ENCODE results near the gene LIMK1.

LIMK1 gene

GRCh38 chr7:74057987-74058386, 25.6 kb upstream of the LIMK1 start:
- H3K36me3 ChIP-seq (replicated peaks in 1 of 2; ENCODE audit: control insufficient read depth in 2 of 2, insufficient read depth in 2 of 2, low read length in 2 of 2) = no peaks in the 10 kb centered on the region
- no peak overlapping the region for H2BK5ac ChIP-seq (ENCODE audit: low read length)

GRCh38 chr7:74058486-74058885, 25.1 kb upstream of the LIMK1 start:
- no peak overlapping the region for H3K27ac ChIP-seq (replicated peaks; ENCODE audit: low read length)
- no peak overlapping the region for H3K18ac ChIP-seq (ENCODE audit: low read length)
- no peak overlapping the region for H4K8ac ChIP-seq (ENCODE audit: low read depth, low read length)
- no peak overlapping the region for H2BK15ac ChIP-seq (ENCODE audit: low read length)
- no peak overlapping the region for H2BK5ac ChIP-seq (ENCODE audit: low read length)
- H3K27me3 ChIP-seq (ENCODE audit: control insufficient read depth in 3 of 3, insufficient read depth in 3 of 3, low read depth in 1 of 3, low read length in 3 of 3) = peaks cover 0 to 4% (median 0%) of the 10 kb centered on the region in 3 experiments
- H2AFZ ChIP-seq (ENCODE audit: low read length) = no peak overlapping the region
- H3K4me3 ChIP-seq (ENCODE audit: low read length in 2 of 2) = no peak overlapping the region
- no peak overlapping the region for H3K4me2 ChIP-seq (ENCODE audit: insufficient read depth, low read length, poor library complexity, severe bottlenecking)
- no peak overlapping the region for H2AK5ac ChIP-seq (ENCODE audit: low read depth, low read length)
- peak overlapping the region; percentile 17 for H3K23ac ChIP-seq (ENCODE audit: low read depth, low read length, poor library complexity)
- DNase-seq (ENCODE audit: low spot score) = no peak
- no peaks in the 10 kb centered on the region for H3K79me1 ChIP-seq (ENCODE audit: low read depth, low read length)
- WGBS, 2 donors (ENCODE audit: extremely low coverage in 2 of 2, insufficient read length in 2 of 2, insufficient replicate concordance in 1 of 2) = no CpG with 5 or more reads among the region's 7 CpGs
- peaks cover 0 to 2% of the 10 kb centered on the region in 2 donors for H3K9me3 ChIP-seq (replicated peaks in 1 of 2; ENCODE audit: control insufficient read depth in 2 of 2, insufficient read depth in 1 of 2, low read depth in 1 of 2, low read length in 2 of 2)
- no peak overlapping the region for H3K4ac ChIP-seq (ENCODE audit: low read length)
- H3K4me1 ChIP-seq (ENCODE audit: control insufficient read depth in 2 of 2, insufficient read depth in 1 of 2, low read depth in 1 of 2, low read length in 2 of 2) = peaks cover 1 to 3% of the 10 kb centered on the region in 2 donors
- no peak overlapping the region for H2BK12ac ChIP-seq (ENCODE audit: low read length)
- no peak overlapping the region for H4K91ac ChIP-seq (ENCODE audit: low read depth, low read length, poor library complexity)
- H3K36me3 ChIP-seq (replicated peaks in 1 of 2; ENCODE audit: control insufficient read depth in 2 of 2, insufficient read depth in 2 of 2, low read length in 2 of 2) = no peaks in the 10 kb centered on the region
- H2BK120ac ChIP-seq (ENCODE audit: low read depth, low read length) = no peak overlapping the region
- no peak overlapping the region for H3K14ac ChIP-seq (ENCODE audit: low read length)
- no peak overlapping the region for H3K9ac ChIP-seq (ENCODE audit: low read depth, low read length, poor library complexity)

More at GRCh38 chr7:74057987-74058386, 25.6 kb upstream of the LIMK1 start:
- Histone ChIP-seq H3K18ac (ENCODE audit: low read length) (no peak overlapping the region), H3K27ac (replicated peaks; ENCODE audit: low read length) (no peak overlapping the region), H3K27me3 (ENCODE audit: control insufficient read depth in 3 of 3, insufficient read depth in 3 of 3, low read depth in 1 of 3, low read length in 3 of 3) (peaks cover 0 to 4% (median 0%) of the 10 kb centered on the region in 3 experiments), H3K9me3 (replicated peaks in 1 of 2; ENCODE audit: control insufficient read depth in 2 of 2, insufficient read depth in 1 of 2, low read depth in 1 of 2, low read length in 2 of 2) (peaks cover 0 to 2% of the 10 kb centered on the region in 2 donors), H4K91ac (ENCODE audit: low read depth, low read length, poor library complexity) (no peak overlapping the region), H2AK5ac (ENCODE audit: low read depth, low read length) (no peak overlapping the region), H3K23ac (ENCODE audit: low read depth, low read length, poor library complexity) (no peak overlapping the region), H2BK120ac (ENCODE audit: low read depth, low read length) (no peak overlapping the region), H3K4me2 (ENCODE audit: insufficient read depth, low read length, poor library complexity, severe bottlenecking) (no peak overlapping the region), H3K79me1 (ENCODE audit: low read depth, low read length) (no peaks in the 10 kb centered on the region), H3K4me3 (ENCODE audit: low read length in 2 of 2) (no peak overlapping the region), H3K4me1 (ENCODE audit: control insufficient read depth in 2 of 2, insufficient read depth in 1 of 2, low read depth in 1 of 2, low read length in 2 of 2) (peaks cover 1 to 3% of the 10 kb centered on the region in 2 donors), H3K4ac (ENCODE audit: low read length) (no peak overlapping the region), H2AFZ (ENCODE audit: low read length) (no peak overlapping the region), H3K9ac (ENCODE audit: low read depth, low read length, poor library complexity) (no peak overlapping the region), H2BK12ac (ENCODE audit: low read length) (no peak overlapping the region), H4K8ac (ENCODE audit: low read depth, low read length) (no peak overlapping the region), H3K14ac (ENCODE audit: low read length) (no peak overlapping the region), H2BK15ac (ENCODE audit: low read length) (no peak overlapping the region)
- no CpG with 5 or more reads among the region's 1 CpG for WGBS, 2 donors (ENCODE audit: extremely low coverage in 2 of 2, insufficient read length in 2 of 2, insufficient replicate concordance in 1 of 2)
- DNase-seq (ENCODE audit: low spot score) = no peak

GRCh38 chr7:74059037-74059436, 24.6 kb upstream of the LIMK1 start:
- Histone ChIP-seq H2BK120ac (ENCODE audit: low read depth, low read length) (no peak overlapping the region), H2BK5ac (ENCODE audit: low read length) (no peak overlapping the region), H3K14ac (ENCODE audit: low read length) (no peak overlapping the region), H3K27me3 (ENCODE audit: control insufficient read depth in 3 of 3, insufficient read depth in 3 of 3, low read depth in 1 of 3, low read length in 3 of 3) (peaks cover 0 to 4% (median 0%) of the 10 kb centered on the region in 3 experiments), H3K23ac (ENCODE audit: low read depth, low read length, poor library complexity) (no peak overlapping the region), H3K18ac (ENCODE audit: low read length) (no peak overlapping the region), H3K4ac (ENCODE audit: low read length) (no peak overlapping the region), H3K4me2 (ENCODE audit: insufficient read depth, low read length, poor library complexity, severe bottlenecking) (no peak overlapping the region), H4K91ac (ENCODE audit: low read depth, low read length, poor library complexity) (no peak overlapping the region), H2AK5ac (ENCODE audit: low read depth, low read length) (no peak overlapping the region), H3K4me1 (ENCODE audit: control insufficient read depth in 2 of 2, insufficient read depth in 1 of 2, low read depth in 1 of 2, low read length in 2 of 2) (peaks cover 1 to 3% of the 10 kb centered on the region in 2 donors), H3K36me3 (replicated peaks in 1 of 2; ENCODE audit: control insufficient read depth in 2 of 2, insufficient read depth in 2 of 2, low read length in 2 of 2) (no peaks in the 10 kb centered on the region), H3K9me3 (replicated peaks in 1 of 2; ENCODE audit: control insufficient read depth in 2 of 2, insufficient read depth in 1 of 2, low read depth in 1 of 2, low read length in 2 of 2) (peaks cover 0 to 2% of the 10 kb centered on the region in 2 donors), H2BK15ac (ENCODE audit: low read length) (no peak overlapping the region), H2BK12ac (ENCODE audit: low read length) (no peak overlapping the region), H3K9ac (ENCODE audit: low read depth, low read length, poor library complexity) (no peak overlapping the region), H3K27ac (replicated peaks; ENCODE audit: low read length) (no peak overlapping the region), H4K8ac (ENCODE audit: low read depth, low read length) (no peak overlapping the region), H2AFZ (ENCODE audit: low read length) (no peak overlapping the region), H3K4me3 (ENCODE audit: low read length in 2 of 2) (no peak overlapping the region), H3K79me1 (ENCODE audit: low read depth, low read length) (no peaks in the 10 kb centered on the region)
- DNase-seq (ENCODE audit: low spot score) = no peak
- no CpG with 5 or more reads among the region's 2 CpGs for WGBS, 2 donors (ENCODE audit: extremely low coverage in 2 of 2, insufficient read length in 2 of 2, insufficient replicate concordance in 1 of 2)

GRCh38 chr7:74059681-74060588, 23.7 kb upstream of the LIMK1 start:
- peak overlapping the region; percentile 54 for H2BK5ac ChIP-seq (ENCODE audit: low read length)
- H2AK5ac ChIP-seq (ENCODE audit: low read depth, low read length) = peak overlapping the region; percentile 73
- no peak overlapping the region for H3K4me3 ChIP-seq (ENCODE audit: low read length in 2 of 2)
- no peak for DNase-seq (ENCODE audit: low spot score)
- H3K36me3 ChIP-seq (replicated peaks in 1 of 2; ENCODE audit: control insufficient read depth in 2 of 2, insufficient read depth in 2 of 2, low read length in 2 of 2) = no peaks in the 10 kb centered on the region
- no peak overlapping the region for H3K27ac ChIP-seq (replicated peaks; ENCODE audit: low read length)
- H3K9ac ChIP-seq (ENCODE audit: low read depth, low read length, poor library complexity) = no peak overlapping the region
- no peaks in the 10 kb centered on the region for H3K79me1 ChIP-seq (ENCODE audit: low read depth, low read length)
- peak overlapping the region; percentile 90 for H3K14ac ChIP-seq (ENCODE audit: low read length)
- H3K4me1 ChIP-seq (ENCODE audit: control insufficient read depth in 2 of 2, insufficient read depth in 1 of 2, low read depth in 1 of 2, low read length in 2 of 2) = peaks cover 1 to 3% of the 10 kb centered on the region in 2 donors
- no peak overlapping the region for H3K23ac ChIP-seq (ENCODE audit: low read depth, low read length, poor library complexity)
- H3K27me3 ChIP-seq (ENCODE audit: control insufficient read depth in 3 of 3, insufficient read depth in 3 of 3, low read depth in 1 of 3, low read length in 3 of 3) = peaks cover 0 to 4% (median 0%) of the 10 kb centered on the region in 3 experiments
- no peak overlapping the region for H2AFZ ChIP-seq (ENCODE audit: low read length)
- H2BK12ac ChIP-seq (ENCODE audit: low read length) = peak overlapping the region; percentile 14
- no peak overlapping the region for H4K8ac ChIP-seq (ENCODE audit: low read depth, low read length)
- H2BK120ac ChIP-seq (ENCODE audit: low read depth, low read length) = no peak overlapping the region
- H2BK15ac ChIP-seq (ENCODE audit: low read length) = no peak overlapping the region
- WGBS, 2 donors (ENCODE audit: extremely low coverage in 2 of 2, insufficient read length in 2 of 2, insufficient replicate concordance in 1 of 2) = no CpG with 5 or more reads among the region's 21 CpGs
- H3K18ac ChIP-seq (ENCODE audit: low read length) = peak overlapping the region; percentile 11
- H3K4ac ChIP-seq (ENCODE audit: low read length) = no peak overlapping the region
- no peak overlapping the region for H4K91ac ChIP-seq (ENCODE audit: low read depth, low read length, poor library complexity)
- peaks cover 0 to 2% of the 10 kb centered on the region in 2 donors for H3K9me3 ChIP-seq (replicated peaks in 1 of 2; ENCODE audit: control insufficient read depth in 2 of 2, insufficient read depth in 1 of 2, low read depth in 1 of 2, low read length in 2 of 2)
- H3K4me2 ChIP-seq (ENCODE audit: insufficient read depth, low read length, poor library complexity, severe bottlenecking) = no peak overlapping the region
